Fibroblast of skin of right biceps (primary cell): Measurements from ENCODE around the gene MRPS17.
A peak's percentile ranks its signal among the peaks of the same experiment; 100 is the strongest.

Experiments
- DNase-seq: peaks from one replicate; pipeline ENCODE4 v3.0.0-alpha.2; 2013

MRPS17 gene

DNA sequence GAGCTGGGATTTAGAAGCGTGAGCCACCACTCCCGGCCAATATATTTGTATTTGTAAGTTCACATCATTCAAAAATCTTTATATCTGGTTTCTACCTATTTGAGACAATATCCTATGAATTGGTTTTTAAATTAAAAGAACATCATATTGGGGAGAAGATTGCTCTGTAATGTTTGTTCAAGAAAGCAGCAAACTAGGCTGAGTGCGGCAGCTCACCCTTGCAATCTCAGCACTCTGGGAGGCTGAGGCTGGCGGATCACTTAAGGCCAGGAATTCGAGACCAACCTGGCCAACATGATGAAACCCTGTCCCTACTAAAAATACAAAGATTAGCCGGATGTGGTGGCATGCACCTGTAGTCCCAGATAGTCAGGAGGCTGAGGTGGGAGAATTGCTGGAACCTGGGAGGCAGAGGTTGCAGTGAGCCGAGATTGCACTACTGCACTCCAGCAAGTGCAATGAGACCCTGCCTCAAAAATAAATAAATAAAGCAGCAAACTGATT, 22.1 kb downstream of the MRPS17 start:
- DNase-seq: no peak

DNA sequence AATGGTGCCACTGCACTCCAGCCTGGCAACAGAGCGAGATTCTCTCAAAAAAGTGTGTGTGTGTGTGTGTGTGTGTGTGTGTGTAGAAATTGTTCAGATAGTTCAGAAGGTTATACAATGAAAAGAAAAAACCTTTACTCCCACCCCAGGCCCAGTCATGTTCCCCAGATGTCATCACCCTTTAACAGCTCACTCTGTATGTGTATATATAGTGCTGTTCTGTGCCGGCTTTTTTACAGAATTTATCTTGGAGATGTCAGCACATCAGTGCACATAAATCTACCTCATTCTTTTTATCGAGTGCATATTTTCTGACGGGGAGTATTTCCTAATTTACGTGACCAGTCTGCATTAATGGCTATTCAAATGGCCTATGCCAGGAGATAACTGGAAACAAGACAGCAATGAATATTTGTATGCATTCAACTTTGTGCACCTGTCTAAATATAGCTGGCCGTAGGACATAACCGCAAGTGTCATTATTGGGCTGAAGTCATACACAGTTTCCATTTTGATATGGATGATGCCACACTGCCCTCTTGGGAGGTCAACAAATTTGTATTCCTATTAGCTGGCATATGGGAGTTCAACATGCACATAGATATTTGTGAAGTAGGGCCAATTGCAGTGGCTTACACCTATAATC, 24.4 kb downstream of the MRPS17 start:
- no peak for DNase-seq

DNA sequence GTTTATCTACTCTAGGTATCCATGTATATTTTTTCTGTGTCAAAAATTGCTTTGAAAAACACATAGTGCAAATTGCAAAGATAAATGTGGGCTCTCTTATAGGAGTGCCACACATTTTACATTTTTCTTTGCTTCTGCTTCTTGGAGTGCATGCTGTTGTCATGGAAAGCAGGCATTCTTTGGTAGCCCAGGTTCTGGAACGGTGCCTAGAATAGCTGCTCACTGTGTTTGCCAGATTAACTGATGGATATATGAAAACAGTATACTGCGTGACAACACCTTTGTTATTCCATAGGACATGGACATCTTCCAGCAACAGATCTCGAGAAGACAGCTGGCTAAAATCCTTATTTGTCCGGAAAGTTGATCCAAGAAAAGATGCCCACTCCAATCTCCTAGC, 26.2 kb downstream of the MRPS17 start:
- peak; percentile 72 for DNase-seq

DNA sequence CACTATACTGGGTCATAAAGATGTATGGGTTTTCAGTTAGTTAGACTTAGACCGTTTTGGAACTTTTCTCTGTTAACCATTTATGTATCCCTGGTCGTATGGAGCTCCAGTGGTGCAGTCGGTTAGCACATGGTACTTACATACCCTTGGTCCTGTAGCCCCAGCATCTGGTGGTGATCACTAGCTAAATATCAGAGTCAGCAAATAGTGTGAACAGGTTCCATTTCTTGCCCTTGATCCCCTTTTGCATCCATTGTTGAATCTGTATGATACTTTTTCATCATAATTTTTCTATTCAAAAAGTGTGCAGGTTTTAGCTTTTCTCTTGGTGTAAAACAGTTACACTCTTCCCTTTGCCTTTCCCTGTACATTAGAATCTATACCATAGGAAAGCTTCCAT, 28.6 kb downstream of the MRPS17 start:
- no peak for DNase-seq

DNA sequence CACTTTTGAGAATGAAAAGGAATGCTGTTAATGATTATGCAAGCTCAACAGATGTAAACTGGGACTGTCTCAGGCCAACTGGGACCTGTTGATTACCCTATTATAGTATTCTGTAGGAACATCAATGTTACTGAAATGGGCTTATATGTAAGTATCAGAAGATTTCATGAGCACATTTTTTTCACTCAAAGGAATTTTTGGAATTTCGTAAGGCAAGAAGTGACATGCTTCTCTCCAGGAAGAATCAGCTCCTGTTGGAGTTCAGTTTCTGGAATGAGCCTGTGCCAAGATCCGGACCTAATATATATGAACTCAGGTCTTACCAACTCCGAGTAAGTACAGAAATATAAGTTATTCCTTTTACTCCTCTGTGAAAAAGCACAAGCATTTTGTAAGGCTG, 31.9 kb downstream of the MRPS17 start:
- no peak for DNase-seq

DNA sequence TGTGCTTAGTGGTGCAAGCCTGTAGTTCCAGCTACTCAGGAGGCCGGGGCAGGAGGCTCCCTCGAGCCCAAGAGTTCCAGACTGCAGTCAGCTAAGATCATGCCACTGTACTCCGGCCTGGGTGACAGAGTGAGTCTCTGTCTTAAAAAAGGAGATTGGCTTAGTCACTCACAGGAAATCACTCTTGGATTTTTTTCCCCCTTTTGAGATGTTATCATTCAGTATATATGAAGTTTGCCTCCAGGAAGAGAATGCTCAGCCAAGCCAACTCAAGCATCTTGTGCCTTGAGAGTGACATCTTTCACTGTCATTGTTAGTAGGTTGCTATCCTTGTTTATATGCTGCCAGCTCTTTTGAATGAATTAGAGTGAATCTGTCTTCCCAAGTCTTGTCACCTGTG, 40.7 kb downstream of the MRPS17 start:
- peak; percentile 15 for DNase-seq

DNA sequence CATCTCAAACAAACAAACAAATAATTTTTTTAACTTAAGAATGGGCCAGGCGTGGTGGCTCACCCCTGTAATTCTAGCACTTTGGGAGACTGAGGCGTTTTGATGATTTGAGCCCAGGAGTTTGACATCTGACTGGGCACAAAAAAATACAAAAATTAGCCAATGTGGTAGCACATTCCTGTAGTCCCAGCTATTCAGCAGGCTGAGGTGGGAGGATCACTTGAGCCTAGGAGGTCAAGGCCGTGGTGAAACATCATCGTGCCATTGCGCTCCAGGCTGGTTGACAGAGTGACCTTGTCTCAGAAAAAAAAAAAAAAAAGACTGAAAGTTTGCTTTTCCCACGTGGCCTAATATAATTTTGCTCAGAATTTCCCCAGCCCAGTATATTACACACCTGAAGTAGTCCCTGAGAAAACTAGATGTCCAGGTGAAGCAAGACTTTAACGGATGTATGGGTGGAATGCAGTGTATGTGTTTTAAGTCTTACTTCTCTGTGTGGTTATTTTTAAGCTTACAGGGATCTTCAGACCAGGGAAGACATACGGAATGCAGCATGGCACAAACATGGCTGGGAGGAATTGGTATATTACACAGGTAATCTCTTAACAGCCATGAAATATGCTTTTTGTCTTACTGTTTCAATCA, 45.3 kb downstream of the MRPS17 start:
- no peak for DNase-seq

DNA sequence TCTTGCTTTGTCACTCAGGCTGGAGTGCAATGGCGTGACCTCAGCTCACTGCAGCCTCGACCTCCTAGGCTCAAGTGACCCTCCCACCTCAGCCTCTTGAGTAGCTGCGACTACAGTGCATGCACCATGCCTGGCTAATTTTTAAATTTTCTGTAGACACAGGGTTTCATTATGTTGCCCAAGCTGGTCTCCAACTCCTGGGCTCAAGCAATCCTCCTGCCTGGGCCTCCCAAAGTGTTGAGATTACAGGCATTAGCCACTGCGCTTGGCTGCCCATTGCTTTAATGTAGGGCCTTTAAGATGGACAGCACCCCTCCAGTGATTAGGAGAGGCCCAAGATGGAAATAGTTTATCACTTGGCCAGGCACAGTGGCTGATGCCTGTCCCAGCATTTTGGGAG, 52.1 kb downstream of the MRPS17 start:
- no peak for DNase-seq
